ENCODE measurements around the gene OVOL1. TPM values are rescaled to one million over a fixed set of nuclear protein-coding genes. Genes with fewer than 3 reads are reported as not detected.

OVOL1 gene
- total RNA-seq, 1 experiment from 2014 or later: 17.1 TPM

- H3K4me1 ChIP-seq (ENCODE audit: insufficient read depth, low read length): peaks cover 4% of the 10 kb centered on the region; the same call in 1 of the 2 replicates
- ChIA-PET CTCF (interaction anchor here (0.6 to 3.6 kb wide), 3 partner anchors 37 to 97 kb away, joined by 4 to 44 read pairs (median 5); partner anchors contain the start of gene AP5B1), POLR2A (ENCODE audit: unreplicated experiment) (interaction anchor here (0.5 kb wide), 1 partner anchor 37 kb away, joined by 5 read pairs; no protein-coding TSS in a partner anchor)
- H3K27ac ChIP-seq (ENCODE audit: low read length): no peak overlapping the region
- H3K4me2 ChIP-seq (ENCODE audit: low read length): peak overlapping the region; percentile 82; the same call in 1 of the 2 replicates
- H3K9me3 ChIP-seq (ENCODE audit: low read length): no peaks in the 10 kb centered on the region
- H3F3A ChIP-seq (ENCODE audit: low read length, unreplicated experiment): no peaks in the 10 kb centered on the region
- no peak overlapping the region for H2AFZ ChIP-seq (ENCODE audit: low read length)
- ATAC-seq (no peak), DNase-seq (no peak)
- intact Hi-C loops (cut with micrococcal nuclease): no loop called here
- no peak overlapping the region for H3K4me3 ChIP-seq (ENCODE audit: low read length)
- no peaks in the 10 kb centered on the region for H3K79me2 ChIP-seq (ENCODE audit: low read length)
- TF ChIP-seq EZH2phosphoT487 (IDR thresholded peaks at IDR 0.05; ENCODE audit: borderline replicate concordance, low read length): no peak
- TF ChIP-seq EZH2 (IDR thresholded peaks at IDR 0.05; ENCODE audit: low read length, unreplicated experiment): no peak
- TF ChIP-seq CTCF (conservative IDR thresholded peaks at IDR 0.05; ENCODE audit: low read depth, low read length): no peak
- H3K27me3 ChIP-seq (ENCODE audit: low read length): no peaks in the 10 kb centered on the region
- no TSS peak for BruUV-seq (replicated peaks)
- no peaks in the 10 kb centered on the region for H4K20me1 ChIP-seq (ENCODE audit: low read length)
- H3K9ac ChIP-seq (ENCODE audit: low read length): no peak overlapping the region
- no peaks in the 10 kb centered on the region for H3K36me3 ChIP-seq (ENCODE audit: low read depth, low read length)
- H3K9me2 ChIP-seq (replicated peaks; ENCODE audit: low read length): no peaks in the 10 kb centered on the region
Observed at GRCh38 chr11:65816696-65817095, 29.8 kb downstream of the OVOL1 start.

GRCh38 chr11:65817312-65817834, 30.5 kb downstream of the OVOL1 start:
- peak overlapping the region; percentile 61 for H3K9ac ChIP-seq (ENCODE audit: low read length)
- intact Hi-C loops (cut with micrococcal nuclease): no loop called here
- TSS peak; percentile 73 for BruUV-seq (replicated peaks)
- DNase-seq: no peak
- H3K4me3 ChIP-seq (ENCODE audit: low read length): peak overlapping the region; percentile 77
- H3K27ac ChIP-seq (ENCODE audit: low read length): peak overlapping the region; percentile 52
- H3K9me2 ChIP-seq (replicated peaks; ENCODE audit: low read length): no peaks in the 10 kb centered on the region
- H3K79me2 ChIP-seq (ENCODE audit: low read length): no peaks in the 10 kb centered on the region
- H3K4me2 ChIP-seq (ENCODE audit: low read length): peak overlapping the region; percentile 82
- peaks cover 4% of the 10 kb centered on the region; the same call in 1 of the 2 replicates for H3K4me1 ChIP-seq (ENCODE audit: insufficient read depth, low read length)
- peak overlapping the region; percentile 84 for H2AFZ ChIP-seq (ENCODE audit: low read length)
- H4K20me1 ChIP-seq (ENCODE audit: low read length): no peaks in the 10 kb centered on the region
- H3K27me3 ChIP-seq (ENCODE audit: low read length): no peaks in the 10 kb centered on the region
- no peak for ATAC-seq
- no peaks in the 10 kb centered on the region for H3K9me3 ChIP-seq (ENCODE audit: low read length)
- no peaks in the 10 kb centered on the region for H3F3A ChIP-seq (ENCODE audit: low read length, unreplicated experiment)
- no peak for TF ChIP-seq EZH2 (IDR thresholded peaks at IDR 0.05; ENCODE audit: low read length, unreplicated experiment)
- TF ChIP-seq EZH2phosphoT487 (IDR thresholded peaks at IDR 0.05; ENCODE audit: borderline replicate concordance, low read length): no peak
- no peak for TF ChIP-seq CTCF (conservative IDR thresholded peaks at IDR 0.05; ENCODE audit: low read depth, low read length)
- ChIA-PET CTCF (interaction anchor here (0.6 to 3.6 kb wide), 11 partner anchors 10 to 549 kb away, joined by 3 to 44 read pairs (median 6); partner anchors contain the start of genes AP5B1 and KAT5), POLR2A (ENCODE audit: unreplicated experiment) (interaction anchor here (0.5 kb wide), 1 partner anchor 37 kb away, joined by 5 read pairs; no protein-coding TSS in a partner anchor)
- no peaks in the 10 kb centered on the region for H3K36me3 ChIP-seq (ENCODE audit: low read depth, low read length)

All from PC-3 (cell line).